Memory B cell (primary cell): ENCODE data around the gene PKP3.

Experiments used
- ATAC-seq: fragments of 150-1000 bp; cut with Tn5 transposase; 2 replicates; pipeline ENCODE4 v1.10.0; 2021; ENCODE audit warnings: low read depth, mild to moderate bottlenecking, moderate library complexity
- DNase-seq, 2 donors: peaks; one replicate each; pipeline ENCODE4 v3.0.0; 2022; ENCODE audit warnings: low spot score in 2 of 2
- H3K27ac Mint-ChIP-seq: one replicate; pipeline ENCODE4 v1.8.0; 2022; ENCODE audit warnings: mild to moderate bottlenecking, moderate library complexity, mixed read lengths
- H3K27me3 Mint-ChIP-seq: one replicate; pipeline ENCODE4 v1.8.0; 2022; ENCODE audit warnings: mixed read lengths
- H3K36me3 Mint-ChIP-seq: one replicate; pipeline ENCODE4 v1.8.0; 2022; ENCODE audit warnings: mild to moderate bottlenecking, mixed read lengths
- H3K4me1 Mint-ChIP-seq: one replicate; pipeline ENCODE4 v1.8.0; 2022; ENCODE audit warnings: mixed read lengths
- H3K4me3 Mint-ChIP-seq: one replicate; pipeline ENCODE4 v1.8.0; 2022; ENCODE audit warnings: mild to moderate bottlenecking, moderate library complexity, mixed read lengths
- H3K9me3 Mint-ChIP-seq: one replicate; pipeline ENCODE4 v1.8.0; 2022; ENCODE audit warnings: mixed read lengths

Gene PKP3

GRCh38 chr11:370070-370941, 23.7 kb upstream of the PKP3 start:
- Mint-ChIP-seq H3K9me3 (no peaks in the 10 kb centered on the region), H3K36me3 (peaks cover 2% of the 10 kb centered on the region), H3K27ac (no peak overlapping the region), H3K4me1 (peaks cover 6% of the 10 kb centered on the region), H3K4me3 (peak overlapping the region; percentile 37), H3K27me3 (peaks cover 25% of the 10 kb centered on the region)
- ATAC-seq (no peak), DNase-seq (no peak)

- Mint-ChIP-seq H3K27ac (no peak overlapping the region), H3K4me1 (peaks cover 6% of the 10 kb centered on the region), H3K27me3 (peaks cover 25% of the 10 kb centered on the region), H3K36me3 (peaks cover 2% of the 10 kb centered on the region), H3K4me3 (no peak overlapping the region), H3K9me3 (no peaks in the 10 kb centered on the region)
- DNase-seq (no peak), ATAC-seq (no peak)
These were observed 23.0 kb upstream of the PKP3 start for GRCh38 chr11:371051-371450.

- peaks cover 2% of the 10 kb centered on the region for H3K36me3 Mint-ChIP-seq
- ATAC-seq (no peak), DNase-seq (no peak)
- H3K27me3 Mint-ChIP-seq = peaks cover 23% of the 10 kb centered on the region
- no peak overlapping the region for H3K27ac Mint-ChIP-seq
- H3K4me3 Mint-ChIP-seq = no peak overlapping the region
- no peaks in the 10 kb centered on the region for H3K9me3 Mint-ChIP-seq
- peaks cover 6% of the 10 kb centered on the region for H3K4me1 Mint-ChIP-seq
These were observed 22.1 kb upstream of the PKP3 start for GRCh38 chr11:371716-372590.

GRCh38 chr11:372809-373715, 20.9 kb upstream of the PKP3 start:
- no peak overlapping the region for H3K27ac Mint-ChIP-seq
- peaks cover 17% of the 10 kb centered on the region for H3K27me3 Mint-ChIP-seq
- peaks cover 3% of the 10 kb centered on the region for H3K4me1 Mint-ChIP-seq

GRCh38 chr11:373716-374551, 20.1 kb upstream of the PKP3 start:
- Mint-ChIP-seq H3K27ac (peak overlapping the region; percentile 60), H3K4me1 (no peaks in the 10 kb centered on the region), H3K27me3 (peaks cover 21% of the 10 kb centered on the region), H3K4me3 (no peak overlapping the region), H3K36me3 (no peaks in the 10 kb centered on the region), H3K9me3 (no peaks in the 10 kb centered on the region)
- DNase-seq (no peak), ATAC-seq (no peak)

More at GRCh38 chr11:372809-373715, 20.9 kb upstream of the PKP3 start:
- H3K36me3 Mint-ChIP-seq = peaks cover 2% of the 10 kb centered on the region
- no peak overlapping the region for H3K4me3 Mint-ChIP-seq
- DNase-seq (no peak), ATAC-seq (no peak)
- no peaks in the 10 kb centered on the region for H3K9me3 Mint-ChIP-seq

- ATAC-seq (no peak), DNase-seq (no peak)
- Mint-ChIP-seq H3K27ac (no peak overlapping the region), H3K4me1 (no peaks in the 10 kb centered on the region), H3K4me3 (no peak overlapping the region), H3K27me3 (peaks cover 20% of the 10 kb centered on the region), H3K36me3 (no peaks in the 10 kb centered on the region), H3K9me3 (no peaks in the 10 kb centered on the region)
These were observed 18.7 kb upstream of the PKP3 start for GRCh38 chr11:375065-376025.

- DNase-seq = no peak
- no peaks in the 10 kb centered on the region for H3K36me3 Mint-ChIP-seq
- H3K4me1 Mint-ChIP-seq = no peaks in the 10 kb centered on the region
- H3K4me3 Mint-ChIP-seq = no peak overlapping the region
- H3K27me3 Mint-ChIP-seq = peaks cover 15% of the 10 kb centered on the region
- H3K9me3 Mint-ChIP-seq = no peaks in the 10 kb centered on the region
- no peak for ATAC-seq
- no peak overlapping the region for H3K27ac Mint-ChIP-seq
These were observed 17.4 kb upstream of the PKP3 start for GRCh38 chr11:376531-377173.

GRCh38 chr11:377174-377865, 16.7 kb upstream of the PKP3 start:
- Mint-ChIP-seq H3K27ac (no peak overlapping the region), H3K27me3 (peaks cover 14% of the 10 kb centered on the region)

GRCh38 chr11:377883-378500, 16.0 kb upstream of the PKP3 start:
- Mint-ChIP-seq H3K4me1 (peaks cover 3% of the 10 kb centered on the region), H3K27me3 (peaks cover 15% of the 10 kb centered on the region), H3K27ac (no peak overlapping the region), H3K9me3 (no peaks in the 10 kb centered on the region), H3K36me3 (no peaks in the 10 kb centered on the region), H3K4me3 (no peak overlapping the region)
- ATAC-seq (no peak), DNase-seq (no peak)

More at GRCh38 chr11:377174-377865, 16.7 kb upstream of the PKP3 start:
- no peaks in the 10 kb centered on the region for H3K36me3 Mint-ChIP-seq
- no peaks in the 10 kb centered on the region for H3K9me3 Mint-ChIP-seq
- H3K4me3 Mint-ChIP-seq = no peak overlapping the region
- peaks cover 3% of the 10 kb centered on the region for H3K4me1 Mint-ChIP-seq
- DNase-seq (no peak), ATAC-seq (no peak)

- no peak overlapping the region for H3K4me3 Mint-ChIP-seq
- no peak overlapping the region for H3K27ac Mint-ChIP-seq
- peaks cover 17% of the 10 kb centered on the region for H3K27me3 Mint-ChIP-seq
- H3K4me1 Mint-ChIP-seq = peaks cover 3% of the 10 kb centered on the region
- H3K9me3 Mint-ChIP-seq = no peaks in the 10 kb centered on the region
- ATAC-seq (no peak), DNase-seq (no peak)
- H3K36me3 Mint-ChIP-seq = no peaks in the 10 kb centered on the region
These were observed 14.6 kb upstream of the PKP3 start for GRCh38 chr11:379205-380094.
